OCI-LY3 (cell line): ENCODE data around the gene JAZF1.

ENCODE experiments used
- EZH2phosphoT487 ChIP-seq: fragments of 200-600 bp; shearing (Covaris generic); IDR thresholded peaks from 2 replicates; pipeline ENCODE4 v1.6.1; 2018; ENCODE audit warnings: antibody characterized with exemption, mixed run types, low read depth
- TF ChIP-seq, protein P1 (sequence below): fragments of 200-600, 300-600 bp; sonication (generic); IDR thresholded peaks from 2 replicates; pipeline ENCODE4 v1.5.1; 2014; ENCODE audit warnings: antibody characterized with exemption, low read length, low read depth

DNA sequence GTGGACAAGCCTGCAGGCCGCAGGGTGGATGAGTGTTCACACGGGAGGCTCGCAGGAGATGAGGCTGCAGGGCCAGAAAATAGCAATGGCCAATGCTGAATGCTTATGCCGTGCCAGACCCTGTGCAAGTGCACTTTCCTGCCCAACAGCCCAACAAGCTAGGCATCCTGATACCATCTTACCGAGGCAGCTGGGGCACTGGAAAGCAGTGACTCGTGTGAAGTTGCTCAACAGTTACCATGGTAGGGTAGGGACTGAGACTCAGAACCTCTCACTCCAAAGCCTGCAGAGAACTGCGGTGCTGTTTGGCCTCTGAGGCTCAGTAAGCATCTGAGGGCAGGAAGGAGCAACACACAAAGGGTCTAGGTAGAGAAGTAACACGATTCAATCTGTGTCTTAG, 43.7 kb downstream of the JAZF1 start:
- TF ChIP-seq, protein P1, sequence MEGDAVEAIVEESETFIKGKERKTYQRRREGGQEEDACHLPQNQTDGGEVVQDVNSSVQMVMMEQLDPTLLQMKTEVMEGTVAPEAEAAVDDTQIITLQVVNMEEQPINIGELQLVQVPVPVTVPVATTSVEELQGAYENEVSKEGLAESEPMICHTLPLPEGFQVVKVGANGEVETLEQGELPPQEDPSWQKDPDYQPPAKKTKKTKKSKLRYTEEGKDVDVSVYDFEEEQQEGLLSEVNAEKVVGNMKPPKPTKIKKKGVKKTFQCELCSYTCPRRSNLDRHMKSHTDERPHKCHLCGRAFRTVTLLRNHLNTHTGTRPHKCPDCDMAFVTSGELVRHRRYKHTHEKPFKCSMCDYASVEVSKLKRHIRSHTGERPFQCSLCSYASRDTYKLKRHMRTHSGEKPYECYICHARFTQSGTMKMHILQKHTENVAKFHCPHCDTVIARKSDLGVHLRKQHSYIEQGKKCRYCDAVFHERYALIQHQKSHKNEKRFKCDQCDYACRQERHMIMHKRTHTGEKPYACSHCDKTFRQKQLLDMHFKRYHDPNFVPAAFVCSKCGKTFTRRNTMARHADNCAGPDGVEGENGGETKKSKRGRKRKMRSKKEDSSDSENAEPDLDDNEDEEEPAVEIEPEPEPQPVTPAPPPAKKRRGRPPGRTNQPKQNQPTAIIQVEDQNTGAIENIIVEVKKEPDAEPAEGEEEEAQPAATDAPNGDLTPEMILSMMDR: no peak
- TF ChIP-seq EZH2phosphoT487: no peak
